Activated T-cell treated with anti-CD3 and anti-CD28 coated beads, Interleukin-2, amount 50 U/mL, for 4 hours (primary cell): ENCODE measurements around the gene MADD. TPM values are rescaled to one million over a fixed set of nuclear protein-coding genes. Genes with fewer than 3 reads are reported as not detected.
A peak's percentile ranks its signal among the peaks of the same experiment; 100 is the strongest.

ENCODE experiments used
- ATAC-seq, 2 donors: fragments of 200-7000 bp; cut with Tn5 transposase; one replicate each; pipeline ENCODE4 v1.10.0; 2021
- DNase-seq: peaks from one replicate; pipeline ENCODE4 v3.0.0-alpha.2; 2020
- H3K27me3 Mint-ChIP-seq: one replicate; pipeline ENCODE4 v1.8.0; 2021; ENCODE audit warnings: low read depth, mixed read lengths
- H3K36me3 Mint-ChIP-seq: one replicate; pipeline ENCODE4 v1.8.0; 2022; ENCODE audit warnings: mixed read lengths; ENCODE audit not compliant: insufficient read depth
- H3K4me1 Mint-ChIP-seq: one replicate; pipeline ENCODE4 v1.8.0; 2021; ENCODE audit warnings: low read depth, mixed read lengths
- H3K4me3 Mint-ChIP-seq: one replicate; pipeline ENCODE4 v1.8.0; 2021; ENCODE audit warnings: mild to moderate bottlenecking, moderate library complexity, mixed read lengths
- H3K9me3 Mint-ChIP-seq: one replicate; pipeline ENCODE4 v1.8.0; 2021; ENCODE audit warnings: mixed read lengths
- total RNA-seq, 3 donors: library from RNA; stranded (reverse); gene quantifications; one replicate each; pipeline ENCODE4 v1.2.1, GENCODE V29; 2021

The MADD gene
- total RNA-seq, 3 donors from 2014 or later = 51.2 to 55.6 (median 54.5) TPM

DNA sequence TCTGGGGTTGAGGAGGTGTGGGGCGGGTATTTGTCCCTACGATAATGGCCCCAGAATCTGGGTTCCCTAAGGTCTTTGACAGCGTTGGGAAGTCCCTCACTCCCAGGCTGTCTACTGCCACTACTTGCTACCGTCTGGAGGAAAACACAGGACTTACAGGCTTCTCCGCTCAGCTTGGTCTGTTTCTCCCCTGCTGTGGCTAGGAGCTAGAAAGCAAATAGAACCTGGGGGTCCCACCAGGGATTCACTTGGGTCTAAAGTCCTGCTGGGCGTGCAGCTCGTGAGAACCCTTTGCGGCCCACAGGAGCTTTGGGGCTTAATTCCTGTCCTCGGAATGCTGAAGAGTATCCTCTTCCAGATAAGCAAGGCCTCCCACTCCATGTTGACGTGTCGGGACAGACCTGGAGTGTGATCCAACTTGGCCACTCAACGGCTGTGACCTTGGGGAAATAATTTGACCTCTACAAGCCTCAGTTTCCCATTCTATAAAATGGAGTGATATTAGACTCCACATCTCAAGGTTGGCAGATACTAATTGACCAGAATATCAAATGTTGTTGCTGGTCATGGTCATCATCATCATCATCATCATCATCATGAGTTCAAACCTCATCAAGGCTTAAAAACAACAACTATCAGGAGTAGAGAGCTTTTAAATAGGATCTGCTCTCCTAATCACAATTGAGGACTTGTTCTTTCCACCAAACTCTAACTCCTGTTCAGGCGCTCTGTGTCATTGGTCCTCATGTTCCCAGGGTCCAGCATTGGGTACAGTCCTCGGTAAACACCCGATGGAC lies 84.2 kb downstream of the MADD start:
- Mint-ChIP-seq H3K9me3 (no peaks in the 10 kb centered on the region), H3K4me1 (peaks cover under 1% of the 10 kb centered on the region), H3K36me3 (no peaks in the 10 kb centered on the region), H3K4me3 (no peak overlapping the region), H3K27me3 (no peaks in the 10 kb centered on the region)
- ATAC-seq (no peak), DNase-seq (no peak)

GRCh38 chr11:47354913-47355282 lies 85.0 kb downstream of the MADD start:
- no peak overlapping the region for H3K4me3 Mint-ChIP-seq
- ATAC-seq (no peak), DNase-seq (no peak)
- H3K4me1 Mint-ChIP-seq = peaks cover 5% of the 10 kb centered on the region
- H3K36me3 Mint-ChIP-seq = no peaks in the 10 kb centered on the region
- H3K9me3 Mint-ChIP-seq = no peaks in the 10 kb centered on the region
- no peaks in the 10 kb centered on the region for H3K27me3 Mint-ChIP-seq

GRCh38 chr11:47355283-47356128 lies 85.6 kb downstream of the MADD start:
- peaks cover 7% of the 10 kb centered on the region for H3K4me1 Mint-ChIP-seq
- H3K4me3 Mint-ChIP-seq = no peak overlapping the region
- no peak for DNase-seq
- no peaks in the 10 kb centered on the region for H3K36me3 Mint-ChIP-seq
- ATAC-seq = no peak
- no peaks in the 10 kb centered on the region for H3K27me3 Mint-ChIP-seq
- H3K9me3 Mint-ChIP-seq = no peaks in the 10 kb centered on the region

GRCh38 chr11:47356129-47356997 lies 86.4 kb downstream of the MADD start:
- DNase-seq (no peak), ATAC-seq (no peak)
- H3K4me1 Mint-ChIP-seq = peaks cover 10% of the 10 kb centered on the region
- no peaks in the 10 kb centered on the region for H3K9me3 Mint-ChIP-seq
- H3K27me3 Mint-ChIP-seq = no peaks in the 10 kb centered on the region
- no peak overlapping the region for H3K4me3 Mint-ChIP-seq
- no peaks in the 10 kb centered on the region for H3K36me3 Mint-ChIP-seq

GRCh38 chr11:47356998-47357329 lies 87.0 kb downstream of the MADD start:
- DNase-seq (no peak), ATAC-seq (no peak)
- Mint-ChIP-seq H3K27me3 (no peaks in the 10 kb centered on the region), H3K9me3 (no peaks in the 10 kb centered on the region), H3K4me3 (no peak overlapping the region), H3K36me3 (no peaks in the 10 kb centered on the region), H3K4me1 (peaks cover 14% of the 10 kb centered on the region)

GRCh38 chr11:47357985-47358730 lies 88.2 kb downstream of the MADD start:
- no peak for ATAC-seq
- Mint-ChIP-seq H3K9me3 (no peaks in the 10 kb centered on the region), H3K4me3 (no peak overlapping the region), H3K4me1 (peaks cover 14% of the 10 kb centered on the region), H3K27me3 (no peaks in the 10 kb centered on the region), H3K36me3 (no peaks in the 10 kb centered on the region)
- no peak for DNase-seq

GRCh38 chr11:47358731-47359051 lies 88.8 kb downstream of the MADD start:
- Mint-ChIP-seq H3K36me3 (no peaks in the 10 kb centered on the region), H3K4me1 (peaks cover 14% of the 10 kb centered on the region), H3K4me3 (no peak overlapping the region), H3K9me3 (no peaks in the 10 kb centered on the region), H3K27me3 (no peaks in the 10 kb centered on the region)
- DNase-seq (no peak), ATAC-seq (no peak)

DNA sequence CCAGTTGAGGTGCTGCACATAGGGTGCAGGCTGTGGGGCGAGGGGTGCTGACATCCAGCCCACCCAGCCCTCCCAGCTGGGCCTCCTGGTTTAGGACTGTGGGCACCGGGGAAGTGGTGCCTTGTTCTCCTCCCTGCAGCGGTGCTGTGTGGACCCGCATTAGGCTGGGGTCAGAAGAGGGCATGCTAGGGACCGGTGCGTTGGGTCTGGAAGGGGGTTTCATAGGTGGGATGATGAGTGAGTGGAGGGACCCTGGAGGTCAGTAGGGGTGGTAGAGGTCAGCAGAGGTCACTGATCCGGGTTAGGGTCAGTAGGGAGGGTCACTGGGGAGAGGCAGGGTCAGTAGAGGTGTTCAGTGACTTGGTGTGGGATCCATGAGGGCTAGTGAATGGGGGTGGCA lies 89.2 kb downstream of the MADD start:
- Mint-ChIP-seq H3K4me1 (peaks cover 14% of the 10 kb centered on the region), H3K27me3 (no peaks in the 10 kb centered on the region), H3K36me3 (no peaks in the 10 kb centered on the region), H3K9me3 (no peaks in the 10 kb centered on the region), H3K4me3 (no peak overlapping the region)
- DNase-seq (no peak), ATAC-seq (no peak)

DNA sequence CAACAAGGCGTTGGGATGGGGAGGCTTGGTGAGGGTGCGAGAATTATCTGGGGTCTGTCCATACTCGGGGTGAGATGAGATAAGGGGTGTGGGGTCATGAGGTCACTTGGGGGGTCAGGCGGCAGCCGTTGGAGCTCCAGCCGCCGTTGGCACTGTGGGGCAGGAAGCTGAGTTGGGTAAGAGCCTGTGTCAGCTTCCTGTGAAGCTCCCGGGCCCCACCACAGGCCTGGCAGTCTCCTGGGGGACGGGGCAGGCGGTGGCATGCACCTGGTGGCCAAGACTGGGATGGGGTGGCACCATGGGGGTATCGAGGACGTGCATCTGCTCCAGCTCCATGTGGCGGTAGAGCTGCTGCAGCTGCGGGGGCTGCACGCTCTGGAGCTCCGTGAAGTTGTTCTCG lies 89.7 kb downstream of the MADD start:
- no peaks in the 10 kb centered on the region for H3K27me3 Mint-ChIP-seq
- ATAC-seq (peak in 1 of 2 donors; percentile 45), DNase-seq (no peak)
- H3K36me3 Mint-ChIP-seq = no peaks in the 10 kb centered on the region
- H3K4me1 Mint-ChIP-seq = peaks cover 14% of the 10 kb centered on the region
- H3K9me3 Mint-ChIP-seq = no peaks in the 10 kb centered on the region
- no peak overlapping the region for H3K4me3 Mint-ChIP-seq

- no peak overlapping the region for H3K4me3 Mint-ChIP-seq
- DNase-seq (no peak), ATAC-seq (no peak)
- H3K36me3 Mint-ChIP-seq = no peaks in the 10 kb centered on the region
- no peaks in the 10 kb centered on the region for H3K27me3 Mint-ChIP-seq
- H3K9me3 Mint-ChIP-seq = no peaks in the 10 kb centered on the region
- H3K4me1 Mint-ChIP-seq = peaks cover 14% of the 10 kb centered on the region
These were observed 90.4 kb downstream of the MADD start for GRCh38 chr11:47360341-47360740.

DNA sequence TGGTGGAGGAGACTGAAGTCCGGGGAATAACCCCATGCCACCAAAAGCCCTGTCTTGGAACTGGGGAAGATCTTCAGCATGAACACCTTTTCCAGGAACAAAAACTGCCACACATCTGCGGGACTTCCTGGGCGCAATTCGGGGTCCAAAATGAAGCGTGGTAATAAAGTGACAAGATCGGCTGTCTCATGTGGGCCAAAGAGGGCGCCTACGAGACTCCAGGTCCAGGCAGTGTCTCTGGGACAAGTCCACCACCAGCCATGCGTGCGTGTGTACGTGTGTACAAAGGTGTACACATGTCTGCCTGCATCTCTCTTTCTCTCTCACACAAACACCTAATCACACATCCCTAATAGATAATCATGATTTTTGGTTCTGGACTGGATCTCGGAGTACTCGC lies 91.5 kb downstream of the MADD start:
- no peaks in the 10 kb centered on the region for H3K9me3 Mint-ChIP-seq
- peaks cover 16% of the 10 kb centered on the region for H3K4me1 Mint-ChIP-seq
- H3K36me3 Mint-ChIP-seq = no peaks in the 10 kb centered on the region
- no peaks in the 10 kb centered on the region for H3K27me3 Mint-ChIP-seq
- DNase-seq (no peak), ATAC-seq (no peak)
- no peak overlapping the region for H3K4me3 Mint-ChIP-seq

- peaks cover 1% of the 10 kb centered on the region for H3K27me3 Mint-ChIP-seq
- no peak for ATAC-seq
- no peak for DNase-seq
- peaks cover 28% of the 10 kb centered on the region for H3K4me1 Mint-ChIP-seq
- no peaks in the 10 kb centered on the region for H3K36me3 Mint-ChIP-seq
- H3K9me3 Mint-ChIP-seq = no peaks in the 10 kb centered on the region
- no peak overlapping the region for H3K4me3 Mint-ChIP-seq
These were observed 96.1 kb downstream of the MADD start for GRCh38 chr11:47366020-47366490.

- no peak overlapping the region for H3K4me3 Mint-ChIP-seq
- peaks cover 30% of the 10 kb centered on the region for H3K4me1 Mint-ChIP-seq
- no peaks in the 10 kb centered on the region for H3K9me3 Mint-ChIP-seq
- ATAC-seq (peak in 1 of 2 donors; percentile 23), DNase-seq (no peak)
- peaks cover 1% of the 10 kb centered on the region for H3K27me3 Mint-ChIP-seq
- H3K36me3 Mint-ChIP-seq = no peaks in the 10 kb centered on the region
These were observed 99.7 kb downstream of the MADD start for GRCh38 chr11:47369676-47370075.

- H3K27me3 Mint-ChIP-seq = no peaks in the 10 kb centered on the region
- H3K4me3 Mint-ChIP-seq = no peak overlapping the region
- H3K36me3 Mint-ChIP-seq = no peaks in the 10 kb centered on the region
- H3K9me3 Mint-ChIP-seq = no peaks in the 10 kb centered on the region
- ATAC-seq (no peak), DNase-seq (no peak)
- peaks cover 28% of the 10 kb centered on the region for H3K4me1 Mint-ChIP-seq
These were observed 102.5 kb downstream of the MADD start for GRCh38 chr11:47372422-47372821.
